ENCODE results near the gene SCAMP4. TPM values are rescaled to one million over a fixed set of nuclear protein-coding genes. Genes with fewer than 3 reads are reported as not detected.

SCAMP4 gene
- total RNA-seq, 2 donors from 2014 or later, result 69.6 to 75.3 TPM

- Mint-ChIP-seq H3K4me1 (no peaks in the 10 kb centered on the region), H3K9me3 (no peaks in the 10 kb centered on the region), H3K36me3 (ENCODE audit: low read depth) (peaks cover 22% of the 10 kb centered on the region), H3K27me3 (ENCODE audit: insufficient read depth) (no peaks in the 10 kb centered on the region), H3K4me3 (no peak overlapping the region), H3K27ac (no peak overlapping the region)
- TF ChIP-seq, protein P1, sequence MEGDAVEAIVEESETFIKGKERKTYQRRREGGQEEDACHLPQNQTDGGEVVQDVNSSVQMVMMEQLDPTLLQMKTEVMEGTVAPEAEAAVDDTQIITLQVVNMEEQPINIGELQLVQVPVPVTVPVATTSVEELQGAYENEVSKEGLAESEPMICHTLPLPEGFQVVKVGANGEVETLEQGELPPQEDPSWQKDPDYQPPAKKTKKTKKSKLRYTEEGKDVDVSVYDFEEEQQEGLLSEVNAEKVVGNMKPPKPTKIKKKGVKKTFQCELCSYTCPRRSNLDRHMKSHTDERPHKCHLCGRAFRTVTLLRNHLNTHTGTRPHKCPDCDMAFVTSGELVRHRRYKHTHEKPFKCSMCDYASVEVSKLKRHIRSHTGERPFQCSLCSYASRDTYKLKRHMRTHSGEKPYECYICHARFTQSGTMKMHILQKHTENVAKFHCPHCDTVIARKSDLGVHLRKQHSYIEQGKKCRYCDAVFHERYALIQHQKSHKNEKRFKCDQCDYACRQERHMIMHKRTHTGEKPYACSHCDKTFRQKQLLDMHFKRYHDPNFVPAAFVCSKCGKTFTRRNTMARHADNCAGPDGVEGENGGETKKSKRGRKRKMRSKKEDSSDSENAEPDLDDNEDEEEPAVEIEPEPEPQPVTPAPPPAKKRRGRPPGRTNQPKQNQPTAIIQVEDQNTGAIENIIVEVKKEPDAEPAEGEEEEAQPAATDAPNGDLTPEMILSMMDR (conservative IDR thresholded peaks at IDR 0.05), result no peak
- no peak overlapping the region for H3K4me3 ChIP-seq (ENCODE audit: low read length)
- H3K9me3 ChIP-seq (ENCODE audit: control insufficient read depth, low read length), result no peaks in the 10 kb centered on the region
- H3K4me1 ChIP-seq (ENCODE audit: control insufficient read depth, insufficient read depth, low read length), result no peaks in the 10 kb centered on the region
- H3K27me3 ChIP-seq (ENCODE audit: control insufficient read depth, insufficient read depth, low read length, poor library complexity, severe bottlenecking), result no peaks in the 10 kb centered on the region
- peaks cover 14% of the 10 kb centered on the region for H3K36me3 ChIP-seq (ENCODE audit: control insufficient read depth, insufficient read depth, low read length)
- no peak overlapping the region for H3K27ac ChIP-seq (ENCODE audit: low read depth, low read length)
- 95 to 96% methylated on average over 20 of the region's 20 CpGs for whole genome bisulfite sequencing, 2 experiments (ENCODE audit: insufficient coverage in 1 of 2, insufficient read length in 1 of 2)
- no peak overlapping the region for H3K9ac ChIP-seq (ENCODE audit: extremely low read depth, low read length, poor library complexity, severe bottlenecking)
- no peak for DNase-seq
These were observed 69.9 kb downstream of the SCAMP4 start for GRCh38 chr19:1975162-1975480.

Other genes starting within 250 kb of the SCAMP4 start
- gene ONECUT3, start 151.9 kb upstream of the SCAMP4 start, total RNA-seq, result under 1 TPM in 1 of 2 donors, not detected in 1; 0.04 TPM
- 1 to 10 TPM; 2.3 to 3.4 TPM for gene ATP8B3, start 93.1 kb upstream of the SCAMP4 start, total RNA-seq
- 10 to 100 TPM; 51.6 to 56.4 TPM for gene REXO1, start 56.9 kb upstream of the SCAMP4 start, total RNA-seq
- gene KLF16, start 41.8 kb upstream of the SCAMP4 start, total RNA-seq, result 10 to 100 TPM; 39.0 to 42.9 TPM
- 10 to 100 TPM; 50.6 to 52.9 TPM for gene ABHD17A, start 19.9 kb upstream of the SCAMP4 start, total RNA-seq
- 10 to 100 TPM in 1 of 2 donors, 1 to 10 TPM in 1; 9.9 to 13.8 TPM for gene ADAT3, start within 50 bp of the SCAMP4 start, total RNA-seq
- gene CSNK1G2, start 35.8 kb downstream of the SCAMP4 start, total RNA-seq, result 100 to 1,000 TPM; 111 to 112 TPM
- 100 to 1,000 TPM; 107 to 112 TPM for gene BTBD2, start 110.3 kb downstream of the SCAMP4 start, total RNA-seq
- gene MKNK2, start 145.8 kb downstream of the SCAMP4 start, total RNA-seq, result 100 to 1,000 TPM; 120 to 123 TPM
- gene MOB3A, start 190.9 kb downstream of the SCAMP4 start, total RNA-seq, result 10 to 100 TPM; 20.9 to 21.8 TPM
- 1 to 10 TPM; 4.3 to 5.4 TPM for gene IZUMO4, start 191.5 kb downstream of the SCAMP4 start, total RNA-seq
- gene AP3D1, start 246.2 kb downstream of the SCAMP4 start, total RNA-seq, result 100 to 1,000 TPM; 162 to 181 TPM